H1 (cell line): Measurements from ENCODE around the gene TOP3B. TPM values are rescaled to one million over a fixed set of nuclear protein-coding genes. Genes with fewer than 3 reads are reported as not detected.

Source experiments
- CBX8 ChIP-seq: fragments of 300-800, 300-1000 bp; sonication (generic); IDR thresholded peaks from 2 replicates; pipeline ENCODE4 v1.7.1; 2016; ENCODE audit warnings: low read depth, low read length, borderline replicate concordance
- KDM1A ChIP-seq: fragments of 200-600, 300-600 bp; sonication (generic); IDR thresholded peaks from 2 replicates; pipeline ENCODE4 v1.7.1; 2016; ENCODE audit warnings: mild to moderate bottlenecking, low read length, borderline replicate concordance
- polyA plus RNA-seq, 7 experiments: library from polyadenylated mRNA; depleted of rRNA in 3 of 7; stranded (reverse) in 5 of 7; unstranded in 2 of 7; fragments of >200 nt in 5 of 7; fragments of 200-250 nt in 2 of 7; gene quantifications; 1 replicate in 5 of 7; 2 replicates in 1 of 7; 4 replicates in 1 of 7; pipeline versions ENCODE4 v1.2.1 to v1.2.3, GENCODE V29; 2011 to 2013; ENCODE audit warnings: missing spikeins in 2 of 7, mixed read lengths in 2 of 7
- total RNA-seq: library from RNA; stranded (reverse); fragmentation: NEBNext Ultra II Directional; extraction: Animal tissue kit (Norgen Biotek cat#: 25700); gene quantifications from 2 replicates; pipeline ENCODE4 v1.2.1, GENCODE V29; 2021

The TOP3B gene
- total and polyA plus RNA-seq, 2 of the 8 experiments (the other 6 are each of a cell fraction or from before 2014, with no cell fraction given) = 30.4 to 52.8 TPM

DNA sequence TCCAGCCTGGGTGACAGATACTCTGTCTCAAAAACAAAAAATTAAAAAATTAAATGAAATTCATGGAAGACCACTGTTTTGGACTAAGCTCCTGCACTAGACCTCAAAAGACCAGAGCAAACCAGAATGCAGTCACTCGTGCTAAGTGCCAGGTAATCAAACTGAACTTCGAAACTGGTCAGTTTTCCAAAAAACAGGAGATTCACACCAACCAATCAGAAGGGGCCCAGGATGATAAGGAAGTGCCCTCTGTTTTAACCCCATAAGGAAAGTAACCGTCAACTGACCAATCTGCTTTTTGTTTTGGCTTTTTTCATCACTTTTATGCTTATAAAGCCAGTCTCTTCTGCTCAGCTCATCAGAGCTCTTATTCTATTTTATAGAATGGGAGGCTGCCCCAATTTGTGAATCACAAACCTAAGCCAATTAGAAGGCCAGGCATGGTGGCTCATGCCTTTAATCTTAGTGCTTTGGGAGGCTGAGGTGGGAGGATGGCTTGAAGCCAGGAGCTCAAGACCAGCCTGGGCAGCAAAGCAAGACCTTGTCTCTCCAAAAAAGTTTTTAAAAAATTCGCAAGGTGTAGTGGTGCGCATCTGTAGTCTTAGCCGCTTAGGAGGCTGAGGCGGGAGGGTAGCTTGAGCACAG lies 10.1 kb upstream of the TOP3B start (continued):
- TF ChIP-seq CBX8 (no peak), KDM1A (no peak)
- TF ChIP-seq, all 59 proteins: peak for 0
